PC-3 (cell line): ENCODE measurements around the gene ARL4A. TPM values are rescaled to one million over a fixed set of nuclear protein-coding genes. Genes with fewer than 3 reads are reported as not detected.

Experiments used
- ATAC-seq: fragments of 200-7000 bp; cut with Tn5 transposase; 2 replicates; pipeline ENCODE4 v1.9.1; 2020; ENCODE audit warnings: mild to moderate bottlenecking, moderate library complexity
- BruUV-seq: library from RNA; stranded (reverse); fragments of 400-500 nt; replicated peaks from 2 replicates; lab custom pipeline; 2021; lab: Mats Ljungman, UMichigan
- CTCF ChIA-PET: fragments of 300-600 bp; sonication (Branson Sonifier 250); formaldehyde crosslinking; loops from one replicate; lab custom pipeline; 2022; ENCODE audit warnings: antibody characterized with exemption; lab: Charles Lee
- POLR2A ChIA-PET: fragments of 300-600 bp; sonication (Branson Sonifier 250); formaldehyde crosslinking; loops from one replicate; lab custom pipeline; 2022; ENCODE audit warnings: antibody characterized with exemption; ENCODE audit not compliant: unreplicated experiment; lab: Charles Lee
- DNase-seq: peaks from one replicate; pipeline ENCODE4 v3.0.0-alpha.2; 2015
- H2AFZ ChIP-seq: fragments of 300-600 bp; sonication (generic); 2 replicates; pipeline ENCODE4 v1.6.0; 2016; ENCODE audit warnings: antibody characterized with exemption, low read length
- H3F3A ChIP-seq: fragments of 300-600 bp; sonication (generic); one replicate; pipeline ENCODE4 v1.6.0; 2017; ENCODE audit warnings: antibody characterized with exemption, low read length, control low read depth, mild to moderate bottlenecking; ENCODE audit not compliant: unreplicated experiment
- H3K27ac ChIP-seq: fragments of 300-600 bp; sonication (generic); 2 replicates; pipeline ENCODE4 v1.5.1; 2016; ENCODE audit warnings: mild to moderate bottlenecking, low read length
- H3K27me3 ChIP-seq: fragments of 300-600 bp; sonication (generic); 2 replicates; pipeline ENCODE4 v1.6.1; 2016; ENCODE audit warnings: low read length, mixed read lengths
- H3K36me3 ChIP-seq: fragments of 300-600 bp; sonication (generic); 2 replicates; pipeline ENCODE4 v1.6.1; 2016; ENCODE audit warnings: low read depth, mixed run types, low read length, mixed read lengths
- H3K4me1 ChIP-seq: fragments of 300-600 bp; sonication (generic); 2 replicates; pipeline ENCODE4 v1.5.1; 2016; ENCODE audit warnings: low read length; ENCODE audit not compliant: insufficient read depth
- H3K4me2 ChIP-seq: fragments of 300-600 bp; sonication (generic); 2 replicates; pipeline ENCODE4 v1.6.0; 2016; ENCODE audit warnings: low read length
- H3K4me3 ChIP-seq: fragments of 300-600 bp; sonication (generic); 2 replicates; pipeline ENCODE4 v1.5.1; 2016; ENCODE audit warnings: mild to moderate bottlenecking, low read length, mixed read lengths
- H3K79me2 ChIP-seq: fragments of 300-600 bp; sonication (generic); 2 replicates; pipeline ENCODE4 v1.6.1; 2017; ENCODE audit warnings: low read length, mixed read lengths
- H3K9ac ChIP-seq: fragments of 300-600 bp; sonication (generic); 2 replicates; pipeline ENCODE4 v1.6.0; 2016; ENCODE audit warnings: mild to moderate bottlenecking, low read length
- H3K9me2 ChIP-seq: fragments of 300-600 bp; sonication (generic); replicated peaks from 2 replicates; pipeline ENCODE4 v1.6.1; 2016; ENCODE audit warnings: mixed run types, low read length, mixed read lengths
- H3K9me3 ChIP-seq: fragments of 300-600 bp; sonication (generic); 2 replicates; pipeline ENCODE4 v1.6.1; 2016; ENCODE audit warnings: low read length, mixed read lengths
- H4K20me1 ChIP-seq: fragments of 300-600 bp; sonication (generic); 2 replicates; pipeline ENCODE4 v1.6.1; 2016; ENCODE audit warnings: low read length, mixed read lengths
- CTCF ChIP-seq: fragments of 300-600 bp; sonication (generic); conservative IDR thresholded peaks from 2 replicates; pipeline ENCODE4 v1.5.1; 2017; ENCODE audit warnings: antibody characterized with exemption, low read depth, mild to moderate bottlenecking, low read length
- EZH2 ChIP-seq: fragments of 300-600 bp; sonication (generic); IDR thresholded peaks from one replicate; pipeline ENCODE4 v1.6.1; 2017; ENCODE audit warnings: antibody characterized with exemption, mild to moderate bottlenecking, low read length; ENCODE audit not compliant: unreplicated experiment
- EZH2phosphoT487 ChIP-seq: fragments of 300-600 bp; sonication (generic); IDR thresholded peaks from 2 replicates; pipeline ENCODE4 v1.6.1; 2018; ENCODE audit warnings: mild to moderate bottlenecking, antibody characterized with exemption, low read length, borderline replicate concordance
- intact Hi-C: fragments of 100-400 bp; cut with micrococcal nuclease; formaldehyde crosslinking; loops from 2 replicates; pipeline ENCODE4 v1.9.0; 2023
- total RNA-seq: library from RNA; depleted of rRNA; stranded (reverse); fragments of >200 nt; gene quantifications from 2 replicates; pipeline ENCODE4 v1.2.3, GENCODE V29; 2014

Gene ARL4A
- total RNA-seq, 1 experiment from 2014 or later, result 23.7 TPM

GRCh38 chr7:12648704-12649261, 38.6 kb upstream of the ARL4A start:
- no TSS peak for BruUV-seq
- intact Hi-C loops, result no loop called here

GRCh38 chr7:12649348-12649747, 38.1 kb upstream of the ARL4A start:
- no peak for TF ChIP-seq EZH2
- no peak for TF ChIP-seq EZH2phosphoT487
- no peak overlapping the region for H3K9ac ChIP-seq
- POLR2A ChIA-PET, result no interaction called here
- no peaks in the 10 kb centered on the region for H3K36me3 ChIP-seq
- ATAC-seq (no peak), DNase-seq (peak; percentile 64)
- no peaks in the 10 kb centered on the region for H3K79me2 ChIP-seq
- H3K4me1 ChIP-seq, result peaks cover 60% of the 10 kb centered on the region
- H3F3A ChIP-seq, result peaks cover 3% of the 10 kb centered on the region
- H3K27me3 ChIP-seq, result no peaks in the 10 kb centered on the region
- no peak overlapping the region for H2AFZ ChIP-seq
- H3K4me2 ChIP-seq, result peak overlapping the region; percentile 20; the same call in 1 of the 2 replicates
- no peak overlapping the region for H3K4me3 ChIP-seq
- CTCF ChIA-PET, result no interaction called here
- no peaks in the 10 kb centered on the region for H4K20me1 ChIP-seq
- no peaks in the 10 kb centered on the region for H3K9me2 ChIP-seq
- no peak overlapping the region for H3K27ac ChIP-seq
- BruUV-seq, result no TSS peak
- H3K9me3 ChIP-seq, result no peaks in the 10 kb centered on the region
- intact Hi-C loops, result no loop called here

More at GRCh38 chr7:12648704-12649261, 38.6 kb upstream of the ARL4A start:
- Histone ChIP-seq H2AFZ (no peak overlapping the region), H4K20me1 (no peaks in the 10 kb centered on the region), H3K36me3 (no peaks in the 10 kb centered on the region), H3K27ac (no peak overlapping the region), H3K9me2 (no peaks in the 10 kb centered on the region), H3K9ac (no peak overlapping the region), H3F3A (peaks cover 3% of the 10 kb centered on the region), H3K4me2 (peak overlapping the region; percentile 20; the same call in 1 of the 2 replicates), H3K9me3 (no peaks in the 10 kb centered on the region), H3K4me1 (peaks cover 56% of the 10 kb centered on the region), H3K4me3 (no peak overlapping the region), H3K27me3 (no peaks in the 10 kb centered on the region), H3K79me2 (no peaks in the 10 kb centered on the region)
- POLR2A ChIA-PET, result no interaction called here
- ATAC-seq (no peak), DNase-seq (no peak)
- TF ChIP-seq CTCF (no peak), EZH2phosphoT487 (no peak), EZH2 (no peak)
- CTCF ChIA-PET, result no interaction called here

GRCh38 chr7:12650080-12650479, 37.4 kb upstream of the ARL4A start:
- H4K20me1 ChIP-seq, result no peaks in the 10 kb centered on the region
- peaks cover 3% of the 10 kb centered on the region for H3F3A ChIP-seq
- BruUV-seq, result no TSS peak
- ChIA-PET CTCF (no interaction called here), POLR2A (no interaction called here)
- no peak for TF ChIP-seq EZH2phosphoT487
- H3K4me3 ChIP-seq, result no peak overlapping the region
- no peak overlapping the region for H3K9ac ChIP-seq
- no peak for ATAC-seq
- no peaks in the 10 kb centered on the region for H3K79me2 ChIP-seq
- DNase-seq, result no peak
- H3K36me3 ChIP-seq, result no peaks in the 10 kb centered on the region
- no peak overlapping the region for H2AFZ ChIP-seq
- H3K4me2 ChIP-seq, result no peak overlapping the region
- no peaks in the 10 kb centered on the region for H3K9me2 ChIP-seq
- H3K27me3 ChIP-seq, result no peaks in the 10 kb centered on the region
- peaks cover 66% of the 10 kb centered on the region for H3K4me1 ChIP-seq
- no peaks in the 10 kb centered on the region for H3K9me3 ChIP-seq
- no peak overlapping the region for H3K27ac ChIP-seq
- intact Hi-C loops, result no loop called here
